ENCODE results near the gene GPR176. TPM values are rescaled to one million over a fixed set of nuclear protein-coding genes. Genes with fewer than 3 reads are reported as not detected.
A peak's percentile ranks its signal among the peaks of the same experiment; 100 is the strongest.

GPR176 gene
- total RNA-seq, 1 donor from 2014 or later = 20.6 TPM

GRCh38 chr15:39801641-39802309, 118.3 kb downstream of the GPR176 start:
- TF ChIP-seq EZH2phosphoT487 (IDR thresholded peaks at IDR 0.05) (no peak), CTCF (IDR thresholded peaks at IDR 0.05) (peak; percentile 49)
- no peak overlapping the region for H3K4me3 ChIP-seq
- H3K27me3 ChIP-seq = no peaks in the 10 kb centered on the region
- H3K79me2 ChIP-seq (ENCODE audit: low read depth) = no peaks in the 10 kb centered on the region
- H4K20me1 ChIP-seq (ENCODE audit: low read depth) = no peaks in the 10 kb centered on the region
- H2AFZ ChIP-seq (replicated peaks) = no peak overlapping the region
- no peaks in the 10 kb centered on the region for H3F3A ChIP-seq (ENCODE audit: low read depth)
- Mint-ChIP-seq H3K9me3 (no peaks in the 10 kb centered on the region), H3K4me1 (peaks cover 17% of the 10 kb centered on the region), H3K27ac (no peak overlapping the region), H3K4me3 (no peak overlapping the region), H3K27me3 (ENCODE audit: insufficient read depth, low read depth) (peaks cover 9% of the 10 kb centered on the region), H3K36me3 (no peaks in the 10 kb centered on the region)
- no peaks in the 10 kb centered on the region for H3K4me1 ChIP-seq
- H3K9ac ChIP-seq = no peak overlapping the region
- H3K4me2 ChIP-seq = no peak overlapping the region
- H3K36me3 ChIP-seq = no peaks in the 10 kb centered on the region
- no peaks in the 10 kb centered on the region for H3K9me3 ChIP-seq (ENCODE audit: low read depth)
- DNase-seq (ENCODE audit: low spot score) = peak; percentile 45
- no peak overlapping the region for H3K27ac ChIP-seq

GRCh38 chr15:39799552-39800011, 120.5 kb downstream of the GPR176 start:
- TF ChIP-seq EZH2phosphoT487 (IDR thresholded peaks at IDR 0.05) (no peak), CTCF (IDR thresholded peaks at IDR 0.05) (no peak)

GRCh38 chr15:39798382-39798781, 121.7 kb downstream of the GPR176 start:
- H3K4me1 Mint-ChIP-seq = peaks cover 29% of the 10 kb centered on the region
- no peaks in the 10 kb centered on the region for H4K20me1 ChIP-seq (ENCODE audit: low read depth)
- DNase-seq (ENCODE audit: low spot score) = no peak
- H3K27me3 Mint-ChIP-seq (ENCODE audit: insufficient read depth, low read depth) = peaks cover 12% of the 10 kb centered on the region
- H2AFZ ChIP-seq (replicated peaks) = no peak overlapping the region
- TF ChIP-seq EZH2 (IDR thresholded peaks at IDR 0.05) (no peak), CTCF (IDR thresholded peaks at IDR 0.05) (no peak), EZH2phosphoT487 (IDR thresholded peaks at IDR 0.05) (no peak)
- no peaks in the 10 kb centered on the region for H3K9me3 ChIP-seq (ENCODE audit: low read depth)
- no peak overlapping the region for H3K4me3 ChIP-seq
- H3K9me3 Mint-ChIP-seq = no peaks in the 10 kb centered on the region
- H3K4me1 ChIP-seq = no peaks in the 10 kb centered on the region
- H3K27me3 ChIP-seq = no peaks in the 10 kb centered on the region
- H3F3A ChIP-seq (ENCODE audit: low read depth) = no peaks in the 10 kb centered on the region
- H3K9ac ChIP-seq = no peak overlapping the region
- no peak overlapping the region for H3K27ac Mint-ChIP-seq
- no peak overlapping the region for H3K27ac ChIP-seq
- no peaks in the 10 kb centered on the region for H3K36me3 Mint-ChIP-seq
- H3K36me3 ChIP-seq = no peaks in the 10 kb centered on the region
- H3K79me2 ChIP-seq (ENCODE audit: low read depth) = no peaks in the 10 kb centered on the region
- no peak overlapping the region for H3K4me2 ChIP-seq
- H3K4me3 Mint-ChIP-seq = no peak overlapping the region

More at GRCh38 chr15:39799552-39800011, 120.5 kb downstream of the GPR176 start:
- Histone ChIP-seq H3K79me2 (ENCODE audit: low read depth) (no peaks in the 10 kb centered on the region), H3K9ac (no peak overlapping the region), H3K4me1 (no peaks in the 10 kb centered on the region), H3F3A (ENCODE audit: low read depth) (no peaks in the 10 kb centered on the region), H3K27ac (no peak overlapping the region), H2AFZ (replicated peaks) (no peak overlapping the region), H4K20me1 (ENCODE audit: low read depth) (no peaks in the 10 kb centered on the region), H3K27me3 (no peaks in the 10 kb centered on the region), H3K36me3 (no peaks in the 10 kb centered on the region), H3K4me2 (no peak overlapping the region), H3K9me3 (ENCODE audit: low read depth) (no peaks in the 10 kb centered on the region), H3K4me3 (no peak overlapping the region)
- Mint-ChIP-seq H3K9me3 (no peaks in the 10 kb centered on the region), H3K27me3 (ENCODE audit: insufficient read depth, low read depth) (peaks cover 12% of the 10 kb centered on the region), H3K4me3 (no peak overlapping the region), H3K36me3 (no peaks in the 10 kb centered on the region), H3K27ac (no peak overlapping the region), H3K4me1 (peaks cover 29% of the 10 kb centered on the region)
- DNase-seq (ENCODE audit: low spot score) = no peak

Data from neural progenitor cell (in vitro differentiated cells).